Right lobe of liver (tissue), 4 donors: ENCODE measurements around the gene AFDN.

Experiments
- POLR2A ChIP-seq: fragments of 450-650 bp; IDR thresholded peaks from one replicate; pipeline ENCODE4 v1.6.1; 2017; ENCODE audit warnings: antibody characterized with exemption, mild to moderate bottlenecking
- TF ChIP-seq, protein P1 (sequence below), 4 donors: fragments of 200-600 bp in 3 of 4; fragments of 450-650 bp in 1 of 4; IDR thresholded peaks; one replicate each; pipeline versions ENCODE4 v1.5.1 to v1.8.0; 2016 to 2022; ENCODE audit warnings: antibody characterized with exemption in 4 of 4, mild to moderate bottlenecking in 2 of 4
- donor health status: DM: no; HTN: no; CAD: no.
- donor health status: DM: no; HTN: no; CAD: no.
- donor health status: DM: no; HTN: yes; CAD: no.

DNA sequence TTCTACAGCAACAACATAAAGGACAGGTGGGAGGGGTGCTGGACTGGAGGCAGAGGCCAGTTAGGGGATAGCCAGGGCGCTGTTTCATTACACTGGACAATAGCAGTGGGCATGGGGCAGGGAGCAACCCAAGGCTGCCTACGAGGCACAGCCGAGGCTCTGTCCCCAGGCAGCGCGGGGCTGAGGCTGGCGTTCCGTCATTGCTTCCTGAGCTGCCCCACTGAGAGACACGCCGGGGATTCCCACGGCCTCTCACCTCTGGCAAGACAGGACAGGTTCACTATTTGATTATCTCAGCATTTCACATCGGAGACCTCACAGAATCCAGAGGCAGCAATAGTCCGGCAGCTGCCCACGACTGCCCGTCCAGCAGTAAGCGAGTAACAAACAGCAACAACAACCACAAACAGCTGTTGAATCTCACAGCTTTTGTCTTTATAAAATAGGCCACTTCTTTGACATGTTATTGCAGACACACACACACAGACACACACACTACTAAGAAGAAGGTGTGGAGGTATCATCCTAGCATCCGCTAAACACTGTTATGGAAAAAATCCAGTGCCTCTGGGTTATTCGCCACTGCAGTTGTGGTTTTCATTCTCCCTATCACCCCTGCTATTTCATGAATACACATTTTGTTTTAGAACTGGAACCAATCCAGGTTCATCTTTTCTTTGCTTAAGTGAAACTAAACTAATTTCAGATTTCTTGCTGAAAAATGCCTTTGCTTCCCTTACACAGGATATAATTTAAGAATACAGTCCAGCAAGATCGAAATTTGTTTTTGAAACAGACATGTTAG lies 190.2 kb downstream of the AFDN start:
- TF ChIP-seq, protein P1, sequence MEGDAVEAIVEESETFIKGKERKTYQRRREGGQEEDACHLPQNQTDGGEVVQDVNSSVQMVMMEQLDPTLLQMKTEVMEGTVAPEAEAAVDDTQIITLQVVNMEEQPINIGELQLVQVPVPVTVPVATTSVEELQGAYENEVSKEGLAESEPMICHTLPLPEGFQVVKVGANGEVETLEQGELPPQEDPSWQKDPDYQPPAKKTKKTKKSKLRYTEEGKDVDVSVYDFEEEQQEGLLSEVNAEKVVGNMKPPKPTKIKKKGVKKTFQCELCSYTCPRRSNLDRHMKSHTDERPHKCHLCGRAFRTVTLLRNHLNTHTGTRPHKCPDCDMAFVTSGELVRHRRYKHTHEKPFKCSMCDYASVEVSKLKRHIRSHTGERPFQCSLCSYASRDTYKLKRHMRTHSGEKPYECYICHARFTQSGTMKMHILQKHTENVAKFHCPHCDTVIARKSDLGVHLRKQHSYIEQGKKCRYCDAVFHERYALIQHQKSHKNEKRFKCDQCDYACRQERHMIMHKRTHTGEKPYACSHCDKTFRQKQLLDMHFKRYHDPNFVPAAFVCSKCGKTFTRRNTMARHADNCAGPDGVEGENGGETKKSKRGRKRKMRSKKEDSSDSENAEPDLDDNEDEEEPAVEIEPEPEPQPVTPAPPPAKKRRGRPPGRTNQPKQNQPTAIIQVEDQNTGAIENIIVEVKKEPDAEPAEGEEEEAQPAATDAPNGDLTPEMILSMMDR (IDR thresholded peaks at IDR 0.05) = no peak
- TF ChIP-seq POLR2A = no peak
